B cell (primary cell): Measurements from ENCODE around the gene SIM1. TPM values are rescaled to one million over a fixed set of nuclear protein-coding genes. Genes with fewer than 3 reads are reported as not detected.

Experiments used
- ATAC-seq: fragments of 200-7000 bp; cut with Tn5 transposase; one replicate; pipeline ENCODE4 v1.10.0; 2021; ENCODE audit warnings: low read depth, mild to moderate bottlenecking, moderate number of reproducible peaks, moderate library complexity
- CTCF ChIA-PET: fragments of 350-600 bp; sonication (Branson Sonifier 250); formaldehyde crosslinking; loops from one replicate; lab custom pipeline; 2021; ENCODE audit warnings: antibody characterized with exemption, inconsistent platforms; lab: Charles Lee
- POLR2A ChIA-PET: fragments of 350-600 bp; sonication (Branson Sonifier 250); formaldehyde crosslinking; loops from one replicate; lab custom pipeline; 2021; ENCODE audit warnings: antibody characterized with exemption; lab: Charles Lee
- DNase-seq: peaks from one replicate; pipeline ENCODE4 v3.0.0; 2013
- H2AFZ ChIP-seq: 2 replicates; pipeline ENCODE4 v1.6.1; 2012; ENCODE audit warnings: mild to moderate bottlenecking, low read depth, low read length; ENCODE audit not compliant: insufficient read depth, poor library complexity, severe bottlenecking
- H3K27ac ChIP-seq, 2 donors: 1 replicate in 1 of 2; 2 replicates in 1 of 2; pipeline ENCODE4 v1.5.1; 2012 to 2013; ENCODE audit warnings: low read length in 2 of 2, mild to moderate bottlenecking in 2 of 2, moderate library complexity in 1 of 2
- H3K27me3 ChIP-seq, 4 experiments: fragments of 200-600 bp in 1 of 4; sonication (generic) in 1 of 4; replicated peaks in 1 of 4; 1 replicate in 2 of 4; 2 replicates in 2 of 4; pipeline versions ENCODE4 v1.6.1 to v1.7.0; 2013 to 2016; ENCODE audit warnings: low read length in 3 of 4, mild to moderate bottlenecking in 2 of 4, mixed read lengths in 1 of 4, moderate library complexity in 1 of 4; ENCODE audit not compliant: insufficient read depth in 4 of 4, control insufficient read depth in 3 of 4; ENCODE audit errors: control extremely low read depth in 1 of 4
- H3K36me3 ChIP-seq, 2 experiments: replicated peaks in 1 of 2; 1 replicate in 1 of 2; 2 replicates in 1 of 2; pipeline versions ENCODE4 v1.6.1 to v1.7.1; 2013; ENCODE audit warnings: low read length in 1 of 2; ENCODE audit not compliant: insufficient read depth in 2 of 2, control insufficient read depth in 1 of 2; ENCODE audit errors: control extremely low read depth in 1 of 2, extremely low read depth in 1 of 2
- H3K4me1 ChIP-seq, 2 donors: fragments of 200-600 bp in 1 of 2; sonication (generic) in 1 of 2; 1 replicate in 1 of 2; 2 replicates in 1 of 2; pipeline versions ENCODE4 v1.5.1 to v1.6.1; 2013 to 2017; ENCODE audit warnings: low read length in 2 of 2; ENCODE audit not compliant: control insufficient read depth in 2 of 2, insufficient read depth in 2 of 2
- H3K4me2 ChIP-seq: replicated peaks from 2 replicates; pipeline ENCODE3; 2012; ENCODE audit warnings: mild to moderate bottlenecking, low read depth, low read length; ENCODE audit not compliant: poor library complexity, severe bottlenecking
- H3K4me3 ChIP-seq, 5 experiments: fragments of 200-600 bp in 1 of 5; sonication (generic) in 1 of 5; 1 replicate in 3 of 5; 2 replicates in 2 of 5; pipeline versions ENCODE4 v1.5.1 to v1.7.0; 2011 to 2016; ENCODE audit warnings: low read length in 4 of 5, mild to moderate bottlenecking in 4 of 5, low read depth in 2 of 5, control low read depth in 1 of 5, moderate library complexity in 1 of 5; ENCODE audit not compliant: insufficient read depth in 1 of 5; ENCODE audit errors: control extremely low read depth in 1 of 5, extremely low read depth in 1 of 5
- H3K79me2 ChIP-seq: fragments of 200-600 bp; sonication (generic); one replicate; pipeline ENCODE4 v1.6.0; 2016; ENCODE audit warnings: low read length; ENCODE audit not compliant: control insufficient read depth, insufficient read depth
- H3K9ac ChIP-seq: fragments of 200-600 bp; sonication (generic); 2 replicates; pipeline ENCODE4 v1.6.1; 2017; ENCODE audit warnings: mild to moderate bottlenecking, low read length, moderate library complexity
- H3K9me3 ChIP-seq, 3 donors: one replicate each; pipeline versions ENCODE4 v1.6.1 to v1.7.1; 2013; ENCODE audit warnings: low read length in 2 of 3; ENCODE audit not compliant: control insufficient read depth in 2 of 3, insufficient read depth in 1 of 3; ENCODE audit errors: control extremely low read depth in 1 of 3
- H4K20me1 ChIP-seq: 2 replicates; pipeline ENCODE4 v1.6.0; 2012; ENCODE audit warnings: mild to moderate bottlenecking, low read length; ENCODE audit not compliant: insufficient read depth, control insufficient read depth, poor library complexity, severe bottlenecking
- H3K27ac Mint-ChIP-seq: one replicate; pipeline ENCODE4 v1.8.0; 2021; ENCODE audit warnings: mixed read lengths
- H3K27me3 Mint-ChIP-seq: one replicate; pipeline ENCODE4 v1.8.0; 2021; ENCODE audit warnings: mixed read lengths
- H3K4me1 Mint-ChIP-seq: one replicate; pipeline ENCODE4 v1.8.0; 2021; ENCODE audit warnings: mixed read lengths
- H3K4me3 Mint-ChIP-seq: one replicate; pipeline ENCODE4 v1.8.0; 2021; ENCODE audit warnings: mixed read lengths
- H3K9me3 Mint-ChIP-seq: one replicate; pipeline ENCODE4 v1.8.0; 2022; ENCODE audit warnings: mixed read lengths; ENCODE audit not compliant: insufficient read depth
- CTCF ChIP-seq: fragments of 200-600 bp; IDR thresholded peaks from one replicate; pipeline ENCODE4 v1.8.0; 2022; ENCODE audit warnings: antibody characterized with exemption, mild to moderate bottlenecking
- EZH2 ChIP-seq: IDR thresholded peaks from 2 replicates; pipeline ENCODE4 v1.6.1; 2012; ENCODE audit warnings: borderline replicate concordance, low read depth, mild to moderate bottlenecking, moderate library complexity, low read length; ENCODE audit not compliant: insufficient read depth, poor library complexity, severe bottlenecking
- WGBS: methylation state at CpG from one replicate; pipeline ENCODE4 v1.1.5; 2013; ENCODE audit warnings: missing lambda C conversion rate; ENCODE audit not compliant: insufficient coverage; 5-methylcytosine and 5-hydroxymethylcytosine counted together
- intact Hi-C: fragments of 100-400 bp; cut with micrococcal nuclease; formaldehyde crosslinking; loops from one replicate; pipeline ENCODE4 v1.10.0; 2022
- polyA plus RNA-seq: library from polyadenylated mRNA; depleted of rRNA; stranded (reverse); fragments of >200 nt; gene quantifications from 2 replicates; pipeline ENCODE4 v1.2.3, GENCODE V29; 2012
- total RNA-seq, 2 donors: library from RNA; stranded (reverse); fragments of 120-200 nt in 1 of 2; gene quantifications; 1 replicate in 1 of 2; 2 replicates in 1 of 2; pipeline versions ENCODE4 v1.2.3 to v1.2.4, GENCODE V29; 2013 to 2022

The SIM1 gene
- total and polyA plus RNA-seq, 2 donors (not counting 1 experiment from before 2014, with no cell fraction given) = not detected

- H3K4me2 ChIP-seq = no peak overlapping the region
- H3K79me2 ChIP-seq = no peaks in the 10 kb centered on the region
- H3K4me3 Mint-ChIP-seq = no peak overlapping the region
- no peaks in the 10 kb centered on the region for H3K9me3 Mint-ChIP-seq
- no peak for DNase-seq
- no peak overlapping the region for H3K27ac ChIP-seq
- no peaks in the 10 kb centered on the region for H3K9me3 ChIP-seq
- H3K27me3 Mint-ChIP-seq = peaks cover 7% of the 10 kb centered on the region
- no peak for TF ChIP-seq EZH2
- no peak for TF ChIP-seq CTCF
- H3K36me3 ChIP-seq = no peaks in the 10 kb centered on the region
- no peak overlapping the region for H2AFZ ChIP-seq
- no peaks in the 10 kb centered on the region for H3K4me1 ChIP-seq
- no peaks in the 10 kb centered on the region for H3K4me1 Mint-ChIP-seq
- 86% methylated on average over 9 of the region's 10 CpGs for WGBS
- no peaks in the 10 kb centered on the region for H4K20me1 ChIP-seq
- intact Hi-C loops = no loop called here
- ChIA-PET POLR2A (no interaction called here), CTCF (no interaction called here)
- H3K4me3 ChIP-seq = no peak overlapping the region
- H3K27ac Mint-ChIP-seq = no peak overlapping the region
- no peak overlapping the region for H3K9ac ChIP-seq
- no peak for ATAC-seq
- no peaks in the 10 kb centered on the region for H3K27me3 ChIP-seq
These were observed 37.9 kb downstream of the SIM1 start for GRCh38 chr6:100426744-100427338.

DNA sequence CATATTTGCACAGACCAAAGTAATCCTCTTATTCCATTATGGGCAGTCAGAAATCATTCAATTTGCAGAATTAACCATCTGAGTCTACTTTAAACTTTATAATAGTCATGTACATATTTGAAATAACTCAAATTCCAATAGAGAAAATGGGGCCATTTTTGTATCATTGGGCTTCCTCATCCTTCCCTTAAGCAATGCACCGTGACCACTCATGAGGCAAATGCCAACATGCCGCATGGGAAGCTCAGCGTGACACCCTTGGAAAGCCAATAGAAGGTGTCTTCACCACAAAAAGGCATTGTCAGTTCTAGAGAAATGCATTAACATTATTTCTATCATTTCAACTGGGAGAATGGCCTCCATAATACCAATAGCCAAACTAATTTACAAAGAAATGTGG, 38.5 kb downstream of the SIM1 start:
- H3K79me2 ChIP-seq = no peaks in the 10 kb centered on the region
- TF ChIP-seq EZH2 (no peak), CTCF (no peak)
- no peak overlapping the region for H3K4me3 Mint-ChIP-seq
- ATAC-seq (no peak), DNase-seq (no peak)
- H3K36me3 ChIP-seq = no peaks in the 10 kb centered on the region
- intact Hi-C loops = no loop called here
- no peak overlapping the region for H3K4me3 ChIP-seq
- H3K27ac ChIP-seq = no peak overlapping the region
- ChIA-PET CTCF (no interaction called here), POLR2A (no interaction called here)
- no peak overlapping the region for H3K9ac ChIP-seq
- H2AFZ ChIP-seq = no peak overlapping the region
- H3K27me3 ChIP-seq = no peaks in the 10 kb centered on the region
- H3K9me3 ChIP-seq = no peaks in the 10 kb centered on the region
- WGBS = 92% methylated on average over 2 of the region's 3 CpGs
- no peaks in the 10 kb centered on the region for H3K9me3 Mint-ChIP-seq
- H3K4me1 ChIP-seq = no peaks in the 10 kb centered on the region
- H3K27me3 Mint-ChIP-seq = peaks cover 7% of the 10 kb centered on the region
- H4K20me1 ChIP-seq = no peaks in the 10 kb centered on the region
- no peak overlapping the region for H3K4me2 ChIP-seq
- no peak overlapping the region for H3K27ac Mint-ChIP-seq
- H3K4me1 Mint-ChIP-seq = no peaks in the 10 kb centered on the region
